Superior temporal gyrus (tissue), 1 donor: ENCODE measurements around the gene CALHM3.
A peak's percentile ranks its signal among the peaks of the same experiment; 100 is the strongest.

Experiments used
- DNase-seq: peaks from one replicate; pipeline ENCODE4 v3.0.0-alpha.2; 2016; ENCODE audit errors: extremely low spot score

The CALHM3 gene

DNA sequence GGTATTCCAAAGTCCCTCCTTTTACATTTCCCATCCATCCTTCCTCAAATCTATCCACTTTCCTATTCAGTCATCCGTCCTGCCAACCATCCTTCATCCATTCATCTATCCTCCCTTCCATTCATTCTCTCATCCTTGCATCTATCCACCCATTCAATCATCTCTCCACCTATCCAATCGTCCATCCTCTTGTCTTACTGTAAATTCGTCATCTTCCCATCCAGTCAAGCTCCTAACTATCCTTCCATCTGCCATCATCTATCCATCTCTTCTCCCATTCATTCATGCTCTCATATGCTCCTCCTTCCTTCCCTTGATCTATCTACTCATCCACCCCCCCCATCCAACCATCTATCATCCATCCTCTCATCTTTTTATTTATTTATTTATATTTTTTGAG, 5.0 kb downstream of the CALHM3 start:
- DNase-seq = no peak

DNA sequence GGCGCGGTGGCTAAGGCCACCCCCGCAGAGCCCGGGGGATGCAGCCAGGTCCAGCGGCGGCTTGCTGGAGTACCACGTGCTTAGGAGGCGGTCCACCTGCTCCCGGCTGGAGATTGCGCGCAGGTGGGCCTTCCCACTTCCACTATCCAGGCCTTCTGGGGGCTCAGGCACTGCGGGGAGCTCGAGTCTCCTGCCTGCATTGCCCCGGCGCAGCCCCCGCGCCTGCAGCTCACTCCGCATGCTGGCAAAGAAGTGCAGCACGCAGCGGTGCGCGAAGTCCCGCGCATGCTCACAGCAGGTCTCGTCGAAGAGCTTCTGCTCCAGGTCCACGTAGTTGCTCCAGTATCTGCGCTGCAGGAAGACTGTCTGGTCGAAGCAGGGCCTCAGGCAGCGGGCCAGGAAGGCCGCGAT, 5.8 kb downstream of the CALHM3 start:
- no peak for DNase-seq

DNA sequence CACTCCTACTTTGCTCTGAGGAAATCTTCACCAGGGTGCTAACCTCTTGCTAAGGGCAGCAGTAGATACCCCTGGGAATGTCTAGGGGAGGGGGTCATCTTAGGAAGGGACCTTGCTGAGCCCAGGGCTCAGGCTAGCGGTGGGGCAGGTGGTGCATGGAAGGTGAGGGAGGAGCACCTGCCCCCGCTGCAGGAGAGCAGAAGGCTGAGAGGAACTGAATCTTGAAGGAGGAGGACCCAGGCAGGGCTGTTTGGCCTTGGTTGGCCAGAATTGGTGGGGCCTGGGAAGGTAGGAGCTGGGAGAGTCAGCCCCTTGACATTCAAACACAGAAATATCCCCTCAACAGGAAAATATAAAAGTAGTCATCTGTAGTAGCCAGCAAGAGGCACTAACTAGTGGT, 7.0 kb downstream of the CALHM3 start:
- no peak for DNase-seq

DNA sequence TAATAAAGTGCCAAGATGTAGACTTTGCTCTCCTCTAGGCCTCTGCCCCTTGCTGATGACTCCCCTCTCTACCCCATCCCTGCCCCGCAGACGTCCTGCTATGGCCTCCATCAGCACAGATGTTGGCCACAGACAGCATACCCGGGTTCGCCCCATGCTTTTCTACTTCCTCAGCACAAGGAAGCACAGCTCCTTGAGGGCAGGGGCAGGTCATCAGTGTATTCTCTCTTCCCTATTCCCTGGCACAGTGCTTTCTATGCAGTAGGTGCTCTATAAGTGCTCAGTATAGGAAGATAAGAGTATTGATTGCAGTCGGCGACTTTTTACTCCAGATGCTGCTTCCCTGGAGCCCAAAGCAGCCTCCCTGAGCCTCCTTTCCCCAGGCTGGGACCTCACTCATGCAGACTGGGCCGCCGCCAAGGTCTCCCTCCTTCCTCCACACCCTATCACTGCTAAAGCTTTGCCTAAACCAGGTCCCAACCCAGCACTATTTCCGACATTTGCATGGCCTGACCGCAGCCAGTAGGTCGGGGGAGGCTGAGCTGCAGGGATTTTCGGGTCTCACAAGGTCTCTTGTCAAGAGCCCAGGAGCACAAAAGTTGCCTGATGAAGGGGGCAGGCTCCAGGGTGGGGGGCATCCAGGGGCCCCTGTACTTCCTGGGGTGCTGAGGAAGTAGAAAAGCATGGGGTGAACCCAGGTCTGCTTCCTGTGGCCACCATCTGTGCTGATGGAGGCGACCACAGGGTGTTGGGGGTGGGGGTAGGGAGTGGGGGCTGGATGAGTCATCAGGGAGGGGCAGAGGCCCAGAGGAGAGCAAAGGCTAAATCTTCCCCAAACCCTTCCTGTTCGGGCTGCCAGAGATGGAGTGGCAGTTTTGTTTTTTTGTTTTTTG, 8.0 kb downstream of the CALHM3 start:
- no peak for DNase-seq

DNA sequence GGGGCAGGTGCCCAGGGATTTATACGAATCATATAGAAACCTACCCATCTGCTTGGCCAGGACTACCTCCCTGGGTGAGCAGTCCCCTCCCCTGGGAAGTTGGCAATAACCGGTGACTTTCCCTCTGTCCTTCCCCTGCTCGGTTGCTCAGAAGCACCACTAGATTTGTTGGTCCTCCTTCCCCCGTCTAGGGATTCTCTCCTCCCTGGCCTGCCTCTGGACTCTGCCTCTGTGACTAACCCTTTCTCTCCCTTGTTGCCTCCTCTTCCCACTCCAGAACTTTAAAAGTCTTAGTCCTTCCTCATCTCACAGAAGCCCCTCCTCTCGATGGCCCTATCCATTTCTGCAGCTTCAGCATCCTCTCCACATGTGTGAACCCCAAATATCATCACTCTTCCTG, 9.8 kb downstream of the CALHM3 start:
- no peak for DNase-seq

DNA sequence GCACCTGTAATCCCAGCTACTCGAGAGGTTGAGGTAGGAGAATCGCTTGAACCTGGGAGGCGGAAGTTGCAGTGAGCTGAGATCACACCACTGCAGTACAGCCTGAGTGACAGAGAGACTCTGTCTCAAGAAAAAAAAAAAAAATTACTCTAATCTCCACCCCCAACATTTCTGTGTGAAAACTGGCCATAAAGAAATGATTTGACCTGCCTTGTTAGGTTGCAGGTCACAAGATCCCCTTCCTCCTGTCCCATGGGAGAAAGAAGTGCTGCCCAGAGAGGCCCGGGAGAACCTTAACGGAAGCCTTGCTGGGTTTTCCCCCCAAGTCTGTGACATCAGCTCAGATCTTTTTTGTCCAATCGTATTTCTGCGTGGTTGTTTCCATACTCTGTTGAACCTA, 11.6 kb downstream of the CALHM3 start:
- no peak for DNase-seq

DNA sequence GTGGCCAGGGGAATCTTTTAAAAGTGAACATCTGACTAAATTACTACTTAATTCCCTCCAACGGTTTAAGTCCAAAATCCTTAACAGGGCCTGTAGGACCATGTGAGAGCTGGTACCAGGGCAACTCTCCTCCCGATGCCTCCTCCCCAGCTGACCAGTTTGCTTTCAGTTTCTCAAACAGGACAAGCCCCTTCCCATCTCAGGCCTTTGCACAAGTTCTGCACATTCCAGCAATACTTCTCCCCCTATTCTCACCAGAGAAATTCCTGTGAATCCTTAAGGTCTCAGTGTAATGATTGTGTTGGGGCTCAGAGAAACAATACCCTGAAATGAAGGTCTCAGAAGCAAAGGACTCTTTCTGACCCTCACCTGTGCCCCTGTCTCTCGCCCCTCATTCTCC, 12.3 kb downstream of the CALHM3 start:
- DNase-seq = no peak

DNA sequence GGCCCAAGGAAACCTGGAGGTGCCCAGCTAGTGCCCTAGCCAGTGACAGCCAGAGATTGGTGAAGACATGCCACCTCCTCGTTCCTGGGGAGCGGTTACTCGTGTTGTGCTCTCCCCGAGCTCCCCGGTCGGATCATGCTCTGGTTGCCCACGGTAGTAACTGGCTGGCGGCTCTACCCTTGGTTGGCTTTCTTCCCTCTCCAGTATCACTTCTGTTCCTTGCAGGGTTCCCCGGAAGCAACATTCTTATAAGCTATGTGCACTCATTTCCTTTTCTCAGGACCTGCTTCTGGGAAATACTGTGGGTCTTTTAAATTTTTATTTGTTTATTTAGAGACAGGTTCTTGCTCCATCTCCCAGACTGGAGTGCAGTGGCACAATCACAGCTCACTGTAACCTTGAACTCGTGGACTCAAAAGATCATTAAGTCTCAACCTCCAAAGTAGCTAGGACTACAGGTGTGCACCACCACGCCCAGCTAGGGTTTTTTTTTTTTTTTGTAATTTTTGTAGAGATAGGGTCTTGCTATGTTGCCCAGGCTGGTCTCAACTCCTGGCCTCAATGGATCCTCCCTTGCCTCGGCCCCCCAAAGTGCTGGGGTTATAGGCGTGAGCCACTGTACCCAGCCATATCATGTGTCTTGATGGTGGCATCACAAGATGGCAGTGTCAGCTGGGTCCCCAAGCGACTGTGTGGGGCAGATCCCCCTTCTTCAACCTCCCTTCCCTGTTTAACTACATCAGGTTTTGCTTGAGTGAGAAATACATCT, 13.4 kb downstream of the CALHM3 start:
- DNase-seq = no peak

DNA sequence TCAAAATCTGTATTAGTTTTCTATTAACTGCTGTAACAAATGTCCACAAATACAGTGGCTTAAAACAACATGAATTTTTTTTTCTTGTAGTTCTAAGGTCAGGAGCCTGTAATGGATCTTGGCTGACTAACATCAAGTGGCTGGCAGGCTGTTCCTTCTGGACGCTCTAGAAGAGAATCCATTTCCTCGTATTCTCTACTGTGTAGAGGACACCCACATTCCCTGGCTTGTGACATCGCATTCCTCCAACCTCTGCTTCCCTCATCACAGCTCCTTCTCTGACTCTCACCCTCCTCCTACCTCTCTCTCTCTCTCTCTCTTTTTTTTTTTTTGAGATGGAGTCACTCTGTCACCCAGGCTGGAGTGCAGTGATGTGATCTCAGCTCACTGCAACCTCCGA, 15.5 kb downstream of the CALHM3 start:
- no peak for DNase-seq

DNA sequence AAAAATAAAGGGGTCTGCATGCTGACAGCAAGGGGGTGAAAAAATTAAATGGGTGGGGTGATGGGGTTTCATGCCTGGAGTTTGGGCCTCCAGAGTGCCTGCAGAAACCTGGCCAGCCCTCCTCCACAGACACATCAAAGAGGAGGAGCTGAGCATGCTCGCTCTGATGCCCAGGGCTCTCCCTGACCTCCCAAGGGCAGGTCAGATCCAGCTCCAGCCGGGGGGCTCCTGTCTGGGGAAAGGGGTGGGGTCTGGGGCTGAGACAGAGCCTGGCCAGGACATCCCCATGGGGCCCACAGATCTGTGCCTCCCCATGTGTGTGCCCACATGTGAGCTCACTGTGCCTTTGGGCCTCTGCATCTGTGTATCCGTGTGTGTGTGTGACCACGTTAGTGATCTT, 19.4 kb downstream of the CALHM3 start:
- no peak for DNase-seq

DNA sequence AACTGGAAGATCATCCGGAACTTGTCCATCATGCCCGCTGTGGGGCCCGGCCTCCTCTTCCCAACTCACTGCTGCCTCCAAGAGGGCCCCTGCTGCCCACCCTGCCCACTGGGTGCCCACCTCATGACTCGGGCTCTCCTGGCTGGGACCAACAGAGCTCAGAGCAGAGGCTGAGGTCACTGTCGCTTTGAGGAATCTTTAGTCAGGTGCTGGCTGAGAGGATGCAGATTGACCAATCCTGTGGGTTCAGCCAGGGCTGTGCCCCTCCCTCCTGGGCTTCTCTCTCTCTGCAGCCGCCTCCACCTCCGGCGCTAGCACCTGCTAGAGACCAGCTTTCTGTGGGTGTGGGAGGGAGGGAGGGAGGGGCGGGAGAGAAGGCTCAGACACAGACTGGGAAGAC, 20.3 kb downstream of the CALHM3 start, which contains the start of gene CALHM1:
TSS of gene CALHM1 (minus strand) at position 181 of the 400 bp plus-strand sequence. CDS start at position 32, 149 bp downstream.
- no peak for DNase-seq

DNA sequence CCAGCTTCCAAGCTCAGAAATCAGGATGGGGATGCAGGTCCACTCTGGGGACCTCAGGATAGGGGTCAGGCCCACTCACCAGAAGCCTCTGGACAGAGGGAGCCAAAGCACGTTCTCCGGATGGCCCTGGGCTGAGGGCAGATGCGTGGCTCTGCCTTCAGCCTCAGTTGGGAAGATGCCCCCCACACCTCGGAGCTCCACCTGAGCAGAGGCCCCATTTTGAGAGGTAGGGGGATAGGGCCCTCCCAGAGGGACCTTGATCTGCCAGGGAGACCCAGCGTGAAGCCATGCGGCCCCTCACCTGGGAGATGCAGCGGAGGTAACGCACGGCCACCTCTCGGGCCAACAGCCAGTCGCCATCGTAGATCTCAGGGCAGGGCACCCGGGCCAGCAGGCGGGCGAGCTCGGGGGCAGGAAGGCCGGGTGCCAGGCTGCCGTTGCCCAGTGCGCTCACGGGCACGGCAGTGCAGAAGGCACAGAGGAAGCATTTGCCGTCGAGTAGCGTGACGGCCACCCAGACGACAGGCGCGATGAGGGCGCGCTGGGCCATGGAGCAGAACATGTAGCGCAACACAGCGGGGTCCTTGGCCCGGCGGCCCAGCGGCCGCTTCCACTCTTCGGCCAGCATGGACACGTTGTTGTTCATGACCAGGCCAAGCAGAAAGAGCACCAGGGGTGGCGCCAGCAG, 21.0 kb downstream of the CALHM3 start:
- DNase-seq = no peak

DNA sequence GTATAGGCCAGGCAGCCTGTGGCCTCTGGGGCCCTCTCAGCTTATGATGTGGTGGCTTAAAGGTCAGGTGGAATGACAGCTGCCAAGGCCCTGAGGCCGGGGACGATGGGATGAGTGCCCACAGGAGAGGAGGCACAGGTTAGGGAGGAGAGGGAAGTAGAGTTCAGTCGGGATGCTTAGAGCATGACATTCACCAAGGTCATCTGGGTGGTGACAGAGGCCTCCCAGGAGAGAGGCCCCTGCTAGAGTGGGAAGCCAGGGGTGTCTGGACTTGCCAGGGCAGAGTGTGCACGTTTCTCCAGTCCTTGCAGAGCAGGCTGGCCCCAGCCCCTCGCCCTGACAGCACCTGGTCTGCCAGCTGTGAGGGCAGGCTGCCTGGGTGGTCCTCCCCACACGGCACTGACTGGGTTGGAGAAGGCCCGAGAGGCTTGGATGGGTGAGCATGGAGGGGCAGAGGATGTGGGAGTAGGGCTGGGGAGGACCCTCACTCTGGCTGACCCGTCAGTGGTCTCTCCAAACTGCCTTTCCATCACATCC, 21.8 kb downstream of the CALHM3 start:
- no peak for DNase-seq

DNA sequence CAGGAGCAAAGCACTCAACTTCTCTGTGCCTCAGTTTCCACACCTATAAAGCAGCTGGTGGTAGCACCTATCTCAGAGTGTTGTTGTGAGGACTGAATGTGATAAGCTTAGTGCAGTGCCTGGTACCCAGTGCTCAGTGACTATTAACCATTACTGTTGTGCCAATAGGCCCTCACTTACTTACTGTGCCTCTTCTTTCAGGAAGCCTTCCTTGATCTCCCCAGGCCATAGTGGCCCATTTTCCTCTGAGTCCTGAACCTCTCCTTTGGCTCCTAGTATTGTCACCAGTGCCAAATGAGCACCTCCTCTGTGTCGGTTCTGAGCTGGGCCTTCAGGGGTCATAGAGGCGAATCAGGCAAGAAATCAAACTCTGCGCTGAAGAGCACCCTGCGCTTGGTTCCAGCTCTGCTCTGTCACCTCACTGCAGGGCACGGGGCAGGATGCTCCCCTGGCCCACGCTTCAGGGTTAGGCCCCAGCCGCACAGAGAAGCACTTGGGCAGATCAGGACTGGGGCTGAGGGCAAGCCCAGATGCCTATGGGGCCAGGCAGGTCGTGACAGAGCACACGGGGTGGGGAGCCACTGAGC, 22.9 kb downstream of the CALHM3 start:
- no peak for DNase-seq

DNA sequence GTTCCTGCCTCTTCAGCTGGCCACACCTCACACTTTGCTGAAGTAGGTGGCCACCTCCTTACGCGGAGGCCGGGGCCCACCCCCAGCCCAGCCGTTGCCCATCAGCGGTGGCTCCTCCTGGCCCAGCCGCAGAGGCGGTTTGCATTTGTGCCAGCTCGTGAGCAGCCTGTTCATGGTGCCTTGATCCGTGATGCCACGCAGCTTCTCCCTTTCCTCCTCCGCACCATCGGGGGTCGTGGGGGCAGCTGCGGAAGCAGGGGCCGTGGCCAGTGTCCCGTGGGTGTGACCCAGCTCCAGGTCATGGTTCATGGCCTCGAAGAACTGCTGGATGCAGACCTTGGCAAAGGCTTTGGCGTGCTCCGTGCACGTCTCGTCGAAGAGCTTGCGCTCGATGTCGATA, 23.8 kb downstream of the CALHM3 start:
- DNase-seq = no peak

DNA sequence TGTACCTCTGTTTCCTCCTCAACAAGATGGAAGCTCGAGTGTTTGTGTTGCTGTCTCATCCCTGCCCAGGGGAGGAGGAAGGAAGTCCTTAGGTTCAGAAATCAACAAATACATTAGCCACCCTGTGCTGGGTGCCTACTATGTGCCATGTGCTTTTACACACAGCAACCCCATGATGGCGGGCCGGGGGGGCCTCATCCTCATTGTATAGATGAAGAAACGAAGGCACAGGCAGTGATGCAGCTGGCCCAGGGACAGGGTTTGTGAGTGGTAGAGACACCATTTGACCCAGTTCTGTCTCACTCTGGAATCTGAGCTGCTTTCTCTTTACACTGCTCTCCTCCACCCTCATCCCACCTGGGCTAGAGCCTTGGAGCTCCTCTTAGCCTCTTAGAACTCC, 25.0 kb downstream of the CALHM3 start:
- no peak for DNase-seq

DNA sequence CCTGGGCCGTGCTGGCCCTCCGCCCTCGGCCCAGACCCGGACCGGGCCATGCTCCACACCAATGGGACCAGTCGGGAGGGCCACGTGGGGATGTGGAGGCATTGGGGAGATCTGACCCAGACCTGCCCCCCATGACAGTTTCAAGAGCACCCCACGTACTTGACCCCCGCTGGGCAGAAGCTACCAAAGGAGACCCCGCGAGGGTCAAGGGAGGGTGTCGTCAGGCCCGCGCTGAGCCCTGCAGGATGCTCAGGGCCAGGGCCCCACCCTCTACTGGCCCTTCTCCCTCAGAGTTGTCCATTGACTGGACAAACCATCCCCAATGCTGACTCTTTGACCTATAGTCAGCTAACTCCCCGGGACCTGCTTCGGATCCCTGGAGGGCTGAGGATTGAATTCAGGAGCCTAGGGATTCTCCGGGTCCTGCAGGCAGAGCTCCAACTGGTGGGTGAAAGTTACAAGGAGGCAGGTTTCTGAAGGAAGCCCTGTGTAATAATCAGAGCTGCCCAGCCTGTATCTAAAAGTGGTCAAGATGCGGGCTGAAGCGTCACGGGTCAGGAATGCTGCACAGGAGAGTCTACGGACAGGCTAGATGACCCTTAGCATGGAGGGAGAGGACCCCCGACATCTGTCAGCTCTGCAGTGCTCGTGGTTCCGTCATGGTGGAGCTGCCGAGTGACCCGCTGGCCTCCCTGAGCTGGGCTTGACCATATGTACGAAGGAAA, 26.4 kb downstream of the CALHM3 start:
- DNase-seq = no peak

DNA sequence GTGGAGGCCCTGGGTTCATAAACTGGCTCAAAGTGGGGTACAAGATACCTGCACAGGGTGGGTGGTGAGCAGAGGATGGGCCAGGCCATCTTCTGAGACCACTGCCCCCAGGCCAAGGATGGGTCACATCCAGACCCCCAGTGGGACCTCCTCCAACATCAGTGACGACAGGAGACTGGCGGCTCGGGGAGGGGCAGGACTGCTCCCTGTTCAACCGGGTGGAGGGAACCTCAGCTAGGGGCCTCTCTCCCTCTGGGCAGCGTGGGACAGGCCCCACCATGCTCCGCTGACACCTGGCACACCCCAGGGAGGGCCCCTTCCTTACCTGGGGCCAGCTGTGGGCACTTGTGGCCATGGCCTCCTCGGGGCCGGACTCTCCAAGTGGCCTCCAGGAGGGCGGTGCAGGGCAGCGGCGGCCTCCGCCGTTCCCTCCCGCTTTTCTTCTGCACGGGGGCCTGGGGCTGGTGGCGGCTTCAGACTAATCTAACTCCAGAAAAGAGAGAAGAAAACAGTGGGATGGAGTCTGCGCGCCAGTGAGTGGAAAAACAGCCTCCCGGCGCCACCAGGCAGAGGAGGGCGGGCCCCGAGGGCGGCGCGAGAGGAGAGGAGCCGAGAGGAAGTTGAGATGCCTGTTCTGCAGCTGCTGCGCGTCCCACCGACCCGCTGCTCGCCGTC, 27.1 kb downstream of the CALHM3 start, which contains the start of gene CALHM2:
TSS of gene CALHM2 (minus strand) at position 540 of the 675 bp plus-strand sequence. CDS start 2,429 bp downstream, outside the sequence.
- peak; percentile 44 for DNase-seq

DNA sequence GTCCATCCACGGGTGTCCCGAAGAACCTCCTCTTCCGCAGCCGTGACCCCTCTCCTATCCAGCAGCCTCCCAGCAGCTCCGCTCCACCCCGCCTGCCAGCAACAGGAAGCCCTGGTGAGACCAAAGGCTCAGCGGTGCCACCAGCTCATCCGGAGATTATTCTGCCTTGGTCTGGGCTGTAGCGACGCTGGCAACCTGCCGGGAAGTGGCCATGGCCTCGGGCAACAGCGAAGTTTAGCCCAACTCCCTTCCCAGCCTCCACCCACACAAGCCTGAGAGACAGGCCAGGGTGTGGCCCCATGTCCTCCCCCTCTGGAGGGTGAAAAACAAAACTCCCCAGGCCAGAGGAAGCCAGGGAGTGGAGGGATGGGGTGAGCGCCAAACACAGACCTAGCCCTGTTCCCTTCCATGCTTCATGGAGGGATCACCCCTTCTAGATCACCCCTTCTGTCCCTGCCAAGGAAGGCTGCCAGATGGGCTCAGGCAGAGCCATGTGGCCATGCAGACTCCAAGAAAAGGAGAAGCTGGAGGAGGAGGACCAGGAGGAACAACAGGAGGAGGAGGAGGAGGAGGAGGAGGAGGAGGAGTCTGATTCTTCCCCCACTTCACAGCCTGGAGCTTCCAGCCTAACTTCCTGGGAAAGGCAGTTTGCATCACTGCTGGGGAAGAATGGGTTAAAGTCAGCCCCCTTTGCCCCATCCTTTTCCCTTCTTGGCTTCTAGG, 27.8 kb downstream of the CALHM3 start:
- DNase-seq = no peak
